Endothelial cell of umbilical vein (primary cell): ENCODE results near the gene ZNF837. TPM values are rescaled to one million over a fixed set of nuclear protein-coding genes. Genes with fewer than 3 reads are reported as not detected.
A peak's percentile ranks its signal among the peaks of the same experiment; 100 is the strongest.

Experiments
- BruUV-seq: library from RNA; stranded (reverse); fragments of 400-500 nt; replicated peaks from 2 replicates; lab custom pipeline; 2021; lab: Mats Ljungman, UMichigan
- CTCF ChIA-PET: fragments of 300-600, 350-600 bp; sonication (Branson Sonifier 250); formaldehyde crosslinking; loops from one replicate; lab custom pipeline; 2021; ENCODE audit warnings: antibody characterized with exemption, inconsistent platforms; lab: Charles Lee
- POLR2A ChIA-PET: fragments of 300-600, 350-600 bp; sonication (Branson Sonifier 250); formaldehyde crosslinking; loops from one replicate; lab custom pipeline; 2021; ENCODE audit warnings: antibody characterized with exemption, inconsistent platforms; lab: Charles Lee
- DNase-seq: peaks from one replicate; pipeline ENCODE4 v3.0.0-alpha.2; 2011; ENCODE audit warnings: low read depth, low spot score
- FAIRE-seq: peaks from 2 replicates; lab custom pipeline; 2011; peaks lifted over from hg19 to GRCh38; lab: Jason Lieb, UNC
- H2AFZ ChIP-seq: 2 replicates; pipeline ENCODE4 v1.6.0; 2012; ENCODE audit warnings: low read depth, low read length, control low read depth, inconsistent platforms
- H3K27ac ChIP-seq: 2 replicates; pipeline ENCODE4 v1.5.1; 2011; ENCODE audit warnings: low read depth, mild to moderate bottlenecking, control low read depth, low read length, moderate library complexity; ENCODE audit not compliant: insufficient read depth
- H3K27me3 ChIP-seq, 2 experiments: 2 replicates each; pipeline versions ENCODE4 v1.6.0 to v1.6.1; 2011; ENCODE audit warnings: low read length in 2 of 2, mixed read lengths in 1 of 2; ENCODE audit not compliant: control insufficient read depth in 2 of 2, insufficient read depth in 2 of 2
- H3K36me3 ChIP-seq, 2 experiments: 2 replicates in 1 of 2; 3 replicates in 1 of 2; pipeline ENCODE4 v1.5.1; 2011; ENCODE audit warnings: low read length in 2 of 2, mild to moderate bottlenecking in 1 of 2, moderate library complexity in 1 of 2; ENCODE audit not compliant: control insufficient read depth in 2 of 2, insufficient read depth in 2 of 2; ENCODE audit errors: extremely low read depth in 1 of 2
- H3K4me1 ChIP-seq: 3 replicates; pipeline ENCODE4 v1.5.1; 2011; ENCODE audit warnings: mild to moderate bottlenecking, low read length; ENCODE audit not compliant: control insufficient read depth, insufficient read depth; ENCODE audit errors: extremely low read depth
- H3K4me2 ChIP-seq: 2 replicates; pipeline ENCODE4 v1.6.1; 2011; ENCODE audit warnings: low read length, control low read depth, mixed read lengths; ENCODE audit not compliant: insufficient read depth
- H3K4me3 ChIP-seq, 3 experiments: fragments of 200-600 bp in 1 of 3; sonication (generic), shearing (Covaris generic) in 1 of 3; replicated peaks in 1 of 3; 2 replicates each; pipeline ENCODE4 v1.5.1; 2011 to 2016; ENCODE audit warnings: control low read depth in 3 of 3, low read length in 3 of 3, mild to moderate bottlenecking in 2 of 3, inconsistent platforms in 1 of 3, low read depth in 1 of 3, moderate library complexity in 1 of 3; ENCODE audit not compliant: insufficient read depth in 1 of 3
- H3K79me2 ChIP-seq: 2 replicates; pipeline ENCODE4 v1.6.0; 2012; ENCODE audit warnings: low read length, inconsistent platforms; ENCODE audit not compliant: control insufficient read depth, insufficient read depth
- H3K9ac ChIP-seq: replicated peaks from 2 replicates; pipeline ENCODE3; 2011; ENCODE audit warnings: low read length, control low read depth; ENCODE audit not compliant: insufficient read depth; ENCODE audit errors: extremely low read depth
- H3K9me1 ChIP-seq: replicated peaks from 3 replicates; pipeline ENCODE4 v1.6.0; 2011; ENCODE audit warnings: mild to moderate bottlenecking, low read length; ENCODE audit not compliant: control insufficient read depth, insufficient read depth; ENCODE audit errors: extremely low read depth
- H3K9me3 ChIP-seq: replicated peaks from 2 replicates; pipeline ENCODE4 v1.5.1; 2012; ENCODE audit warnings: low read length, inconsistent platforms; ENCODE audit not compliant: control insufficient read depth, insufficient read depth
- H4K20me1 ChIP-seq: replicated peaks from 2 replicates; pipeline ENCODE3; 2011; ENCODE audit warnings: mild to moderate bottlenecking, low read length; ENCODE audit not compliant: control insufficient read depth, insufficient read depth; ENCODE audit errors: extremely low read depth
- CTCF ChIP-seq, 2 donors: IDR thresholded peaks; 1 replicate in 1 of 2; 2 replicates in 1 of 2; pipeline ENCODE4 v1.5.1; 2011; ENCODE audit warnings: low read length in 2 of 2, mild to moderate bottlenecking in 2 of 2, moderate library complexity in 2 of 2, control low read depth in 1 of 2, inconsistent platforms in 1 of 2, low read depth in 1 of 2; ENCODE audit not compliant: insufficient read depth in 1 of 2; ENCODE audit errors: extremely low read depth in 1 of 2
- EZH2 ChIP-seq: IDR thresholded peaks from 2 replicates; pipeline ENCODE4 v1.6.1; 2012; ENCODE audit warnings: borderline replicate concordance, low read depth, mild to moderate bottlenecking, moderate library complexity, low read length, inconsistent platforms; ENCODE audit not compliant: severe bottlenecking
- FOS ChIP-seq: IDR thresholded peaks from 2 replicates; pipeline ENCODE4 v1.6.1; 2011; ENCODE audit warnings: mild to moderate bottlenecking, low read length, moderate library complexity, borderline replicate concordance; ENCODE audit not compliant: insufficient read depth
- GATA2 ChIP-seq: IDR thresholded peaks from 2 replicates; pipeline ENCODE4 v1.7.0; 2011; ENCODE audit warnings: low read depth, mild to moderate bottlenecking, moderate library complexity, mixed read lengths, low read length; ENCODE audit not compliant: insufficient read length, insufficient read depth
- JUN ChIP-seq: IDR thresholded peaks from 2 replicates; pipeline ENCODE4 v1.6.1; 2011; ENCODE audit warnings: borderline replicate concordance, low read depth; ENCODE audit not compliant: insufficient read length, insufficient read depth
- MAX ChIP-seq: IDR thresholded peaks from 2 replicates; pipeline ENCODE4 v1.6.1; 2011; ENCODE audit not compliant: insufficient read depth, insufficient read length
- MYC ChIP-seq: IDR thresholded peaks from one replicate; pipeline ENCODE4 v1.6.1; 2011; ENCODE audit warnings: mild to moderate bottlenecking, low read depth, low read length
- POLR2A ChIP-seq: IDR thresholded peaks from 2 replicates; pipeline ENCODE4 v1.6.1; 2012; ENCODE audit warnings: low read depth, mild to moderate bottlenecking, control low read depth, low read length
- POLR2AphosphoS5 ChIP-seq: IDR thresholded peaks from 2 replicates; pipeline ENCODE4 v1.6.1; 2012; ENCODE audit warnings: low read depth, mild to moderate bottlenecking, control low read depth, low read length, moderate library complexity; ENCODE audit not compliant: insufficient read depth
- dilution Hi-C: fragments of 300-500 bp; cut with MboI; formaldehyde crosslinking; loops from one replicate; pipeline ENCODE4 v1.15.0; 2019; ENCODE audit warnings: low sequenced_read_pairs; ENCODE audit not compliant: extremely low pct_ligation_motif_present
- intact Hi-C: fragments of 100-400 bp; cut with micrococcal nuclease; formaldehyde crosslinking; loops from one replicate; pipeline ENCODE4 v1.10.0; 2022
- polyA plus RNA-seq, 4 experiments: library from polyadenylated mRNA; depleted of rRNA in 3 of 4; stranded (reverse) in 3 of 4; unstranded in 1 of 4; fragments of >200 nt; gene quantifications; 2 replicates each; pipeline versions ENCODE4 v1.2.1 to v1.2.3, GENCODE V29; 2011 to 2012; ENCODE audit warnings: missing spikeins in 1 of 4
- total RNA-seq: library from RNA; stranded (reverse); gene quantifications from 2 replicates; pipeline ENCODE4 v1.2.3, GENCODE V29; 2021

Gene ZNF837
- total and polyA plus RNA-seq, 2 donors (not counting 3 experiments of a cell fraction or from before 2014, with no cell fraction given), result 1.4 to 1.6 TPM

- peak overlapping the region; percentile 25 for H3K4me2 ChIP-seq
- DNase-seq (no peak), FAIRE-seq (no peak)
- POLR2A ChIA-PET, result interaction anchor here (0.6 kb wide), 1 partner anchor 151 kb away, joined by 3 read pairs; no protein-coding TSS in a partner anchor
- H3K27ac ChIP-seq, result no peak overlapping the region
- no peaks in the 10 kb centered on the region for H3K27me3 ChIP-seq
- intact Hi-C loops (loop anchor here (1.0 to 2.0 kb wide), 2 partner anchors 15 to 21 kb away; partner anchors contain the start of genes RPS5 and ZNF837), dilution Hi-C loops (no loop called here)
- no peaks in the 10 kb centered on the region for H3K9me1 ChIP-seq
- no peaks in the 10 kb centered on the region for H4K20me1 ChIP-seq
- H3K9ac ChIP-seq, result peak overlapping the region; percentile 16
- H3K79me2 ChIP-seq, result no peaks in the 10 kb centered on the region
- no peaks in the 10 kb centered on the region for H3K9me3 ChIP-seq
- BruUV-seq, result no TSS peak
- CTCF ChIA-PET, result no interaction called here
- H3K4me3 ChIP-seq, result peak overlapping the region in 2 of 3 experiments; percentile 39 to 41
- H3K4me1 ChIP-seq, result peaks cover 12% of the 10 kb centered on the region
- H2AFZ ChIP-seq, result no peak overlapping the region
- no peaks in the 10 kb centered on the region for H3K36me3 ChIP-seq
- TF ChIP-seq EZH2 (no peak), JUN (no peak), MAX (no peak), POLR2A (no peak), CTCF (IDR thresholded peaks at IDR 0.05; ENCODE audit: extremely low read depth in 1 of 2, insufficient read depth in 1 of 2, low read depth in 1 of 2, low read length in 2 of 2) (no peak), FOS (no peak), GATA2 (no peak), POLR2AphosphoS5 (no peak), MYC (no peak)
Measured at GRCh38 chr19:58401840-58402421, 21.1 kb upstream of the ZNF837 start.
